Measurements from ENCODE around the gene UCN2.

The UCN2 gene

DNA sequence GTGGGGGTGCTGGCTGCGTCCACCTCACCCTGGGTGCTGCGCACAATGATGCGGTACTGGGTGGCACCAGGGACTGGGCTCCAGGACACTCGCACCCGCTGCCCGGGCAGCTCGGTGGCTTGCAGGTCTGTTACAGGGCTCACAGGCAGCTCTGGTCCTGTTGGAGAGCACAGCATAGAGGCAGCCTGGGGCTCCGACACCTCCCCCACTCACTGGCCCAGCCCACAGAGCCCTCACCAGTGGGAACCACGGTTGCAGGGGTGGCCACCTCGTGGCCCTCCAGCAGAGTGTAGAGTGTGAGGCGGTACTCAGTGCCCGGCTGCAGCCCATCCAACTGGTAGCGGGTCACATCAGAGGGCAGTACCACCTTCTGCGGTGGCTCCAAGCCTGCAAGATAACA, 27.9 kb upstream of the UCN2 start:
- H3K9me3 ChIP-seq (ENCODE audit: insufficient read depth, low read depth, low read length), result no peaks in the 10 kb centered on the region
- no peak overlapping the region for H3K9ac ChIP-seq (ENCODE audit: low read depth, low read length, poor library complexity, severe bottlenecking)
- no peaks in the 10 kb centered on the region for H3K36me3 ChIP-seq (ENCODE audit: insufficient read depth, low read length)
- no peaks in the 10 kb centered on the region for H3K4me1 ChIP-seq (ENCODE audit: insufficient read depth, low read length, poor library complexity, severe bottlenecking)
- no peaks in the 10 kb centered on the region for H3K9me2 ChIP-seq (replicated peaks; ENCODE audit: low read depth, low read length)
- no peak overlapping the region for H3K4me3 ChIP-seq (ENCODE audit: low read length, poor library complexity, severe bottlenecking)
- H2AFZ ChIP-seq (ENCODE audit: low read length), result no peak overlapping the region
- no peak overlapping the region for H3K4me2 ChIP-seq (ENCODE audit: low read depth, low read length, poor library complexity, severe bottlenecking)
- no peaks in the 10 kb centered on the region for H3K27me3 ChIP-seq (ENCODE audit: insufficient read depth, low read length, poor library complexity, severe bottlenecking)
- no peaks in the 10 kb centered on the region for H4K20me1 ChIP-seq (ENCODE audit: insufficient read depth, low read length, poor library complexity, severe bottlenecking)
- H3K79me2 ChIP-seq (ENCODE audit: insufficient read depth, low read length), result no peaks in the 10 kb centered on the region
- TF ChIP-seq EZH2phosphoT487 (IDR thresholded peaks at IDR 0.05; ENCODE audit: borderline replicate concordance), result no peak
- TF ChIP-seq, protein P1, sequence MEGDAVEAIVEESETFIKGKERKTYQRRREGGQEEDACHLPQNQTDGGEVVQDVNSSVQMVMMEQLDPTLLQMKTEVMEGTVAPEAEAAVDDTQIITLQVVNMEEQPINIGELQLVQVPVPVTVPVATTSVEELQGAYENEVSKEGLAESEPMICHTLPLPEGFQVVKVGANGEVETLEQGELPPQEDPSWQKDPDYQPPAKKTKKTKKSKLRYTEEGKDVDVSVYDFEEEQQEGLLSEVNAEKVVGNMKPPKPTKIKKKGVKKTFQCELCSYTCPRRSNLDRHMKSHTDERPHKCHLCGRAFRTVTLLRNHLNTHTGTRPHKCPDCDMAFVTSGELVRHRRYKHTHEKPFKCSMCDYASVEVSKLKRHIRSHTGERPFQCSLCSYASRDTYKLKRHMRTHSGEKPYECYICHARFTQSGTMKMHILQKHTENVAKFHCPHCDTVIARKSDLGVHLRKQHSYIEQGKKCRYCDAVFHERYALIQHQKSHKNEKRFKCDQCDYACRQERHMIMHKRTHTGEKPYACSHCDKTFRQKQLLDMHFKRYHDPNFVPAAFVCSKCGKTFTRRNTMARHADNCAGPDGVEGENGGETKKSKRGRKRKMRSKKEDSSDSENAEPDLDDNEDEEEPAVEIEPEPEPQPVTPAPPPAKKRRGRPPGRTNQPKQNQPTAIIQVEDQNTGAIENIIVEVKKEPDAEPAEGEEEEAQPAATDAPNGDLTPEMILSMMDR (conservative IDR thresholded peaks at IDR 0.05; ENCODE audit: low read length), result no peak
- H3F3A ChIP-seq (ENCODE audit: low read depth), result no peaks in the 10 kb centered on the region

DNA sequence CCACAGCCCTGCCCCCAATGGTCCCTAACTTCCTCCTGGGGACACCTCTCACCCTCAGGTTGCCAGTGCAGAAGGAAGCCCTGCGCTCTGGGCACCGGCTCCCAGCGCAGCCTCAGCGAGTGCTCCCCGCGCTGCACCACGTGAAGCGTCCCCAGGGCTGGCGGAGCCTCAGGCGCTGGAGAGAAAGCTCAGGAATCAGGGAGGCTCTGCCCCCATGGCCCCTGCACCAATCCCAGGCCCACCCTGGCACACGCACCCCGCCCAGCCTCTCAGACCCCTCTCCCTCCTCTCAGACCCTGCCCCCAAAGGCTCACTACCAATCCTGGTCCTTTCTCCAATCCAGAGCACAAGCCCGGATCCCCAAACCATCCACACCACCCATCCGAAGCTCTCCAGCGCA, 24.6 kb upstream of the UCN2 start:
- Histone ChIP-seq H3K9me2 (replicated peaks; ENCODE audit: low read depth, low read length) (no peaks in the 10 kb centered on the region), H3K36me3 (ENCODE audit: insufficient read depth, low read length) (no peaks in the 10 kb centered on the region), H3K4me3 (ENCODE audit: low read length, poor library complexity, severe bottlenecking) (no peak overlapping the region), H3K79me2 (ENCODE audit: insufficient read depth, low read length) (no peaks in the 10 kb centered on the region), H3K4me2 (ENCODE audit: low read depth, low read length, poor library complexity, severe bottlenecking) (no peak overlapping the region), H3F3A (ENCODE audit: low read depth) (no peaks in the 10 kb centered on the region), H3K4me1 (ENCODE audit: insufficient read depth, low read length, poor library complexity, severe bottlenecking) (no peaks in the 10 kb centered on the region), H4K20me1 (ENCODE audit: insufficient read depth, low read length, poor library complexity, severe bottlenecking) (no peaks in the 10 kb centered on the region), H3K9me3 (ENCODE audit: insufficient read depth, low read depth, low read length) (no peaks in the 10 kb centered on the region), H3K9ac (ENCODE audit: low read depth, low read length, poor library complexity, severe bottlenecking) (no peak overlapping the region), H3K27me3 (ENCODE audit: insufficient read depth, low read length, poor library complexity, severe bottlenecking) (no peaks in the 10 kb centered on the region), H2AFZ (ENCODE audit: low read length) (no peak overlapping the region)
- TF ChIP-seq, protein P1 (conservative IDR thresholded peaks at IDR 0.05; ENCODE audit: low read length), result no peak
- no peak for TF ChIP-seq EZH2phosphoT487 (IDR thresholded peaks at IDR 0.05; ENCODE audit: borderline replicate concordance)

DNA sequence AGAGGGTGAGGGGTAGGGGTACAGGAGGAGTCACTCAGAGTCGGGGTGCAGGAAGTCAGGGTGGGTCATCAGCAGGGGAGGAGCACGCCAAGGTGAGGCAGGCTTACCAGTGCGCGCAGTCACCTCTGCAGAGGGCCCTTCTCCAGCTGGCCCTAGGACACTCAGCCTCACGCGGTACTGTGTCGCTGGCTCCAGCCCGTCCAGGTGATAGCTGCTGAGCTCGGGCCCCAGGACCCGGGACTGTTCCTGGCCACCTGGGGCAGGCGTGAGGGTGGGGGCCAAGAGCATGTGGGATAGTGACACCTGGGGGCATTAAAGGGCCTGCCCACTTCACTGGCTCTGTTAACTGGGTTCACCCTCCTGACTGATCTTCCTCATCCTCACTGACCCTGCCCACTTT, 24.1 kb upstream of the UCN2 start:
- Histone ChIP-seq H3K4me2 (ENCODE audit: low read depth, low read length, poor library complexity, severe bottlenecking) (no peak overlapping the region), H3K9me3 (ENCODE audit: insufficient read depth, low read depth, low read length) (no peaks in the 10 kb centered on the region), H3K4me3 (ENCODE audit: low read length, poor library complexity, severe bottlenecking) (no peak overlapping the region), H2AFZ (ENCODE audit: low read length) (no peak overlapping the region), H3K36me3 (ENCODE audit: insufficient read depth, low read length) (no peaks in the 10 kb centered on the region), H3K79me2 (ENCODE audit: insufficient read depth, low read length) (no peaks in the 10 kb centered on the region), H3K4me1 (ENCODE audit: insufficient read depth, low read length, poor library complexity, severe bottlenecking) (no peaks in the 10 kb centered on the region), H3K27me3 (ENCODE audit: insufficient read depth, low read length, poor library complexity, severe bottlenecking) (no peaks in the 10 kb centered on the region), H3K9ac (ENCODE audit: low read depth, low read length, poor library complexity, severe bottlenecking) (no peak overlapping the region), H3K9me2 (replicated peaks; ENCODE audit: low read depth, low read length) (no peaks in the 10 kb centered on the region), H3F3A (ENCODE audit: low read depth) (no peaks in the 10 kb centered on the region), H4K20me1 (ENCODE audit: insufficient read depth, low read length, poor library complexity, severe bottlenecking) (no peaks in the 10 kb centered on the region)
- TF ChIP-seq, protein P1 (conservative IDR thresholded peaks at IDR 0.05; ENCODE audit: low read length), result no peak
- TF ChIP-seq EZH2phosphoT487 (IDR thresholded peaks at IDR 0.05; ENCODE audit: borderline replicate concordance), result no peak
